Thoracic aorta (tissue), 2 donors: ENCODE measurements around the gene PRDM16. TPM values are rescaled to one million over a fixed set of nuclear protein-coding genes. Genes with fewer than 3 reads are reported as not detected.
A peak's percentile ranks its signal among the peaks of the same experiment; 100 is the strongest.

ENCODE experiments used
- ATAC-seq: fragments of 150-250 bp; one replicate; pipeline ENCODE4 v1.8.0; 2017; ENCODE audit warnings: low read depth; ENCODE audit not compliant: insufficient number of reproducible peaks, low FRiP score
- DNase-seq: peaks from one replicate; pipeline ENCODE4 v3.0.0-alpha.2; 2020; ENCODE audit warnings: low spot score
- H3K27ac ChIP-seq, 2 donors: fragments of 200-600 bp; sonication (generic); 1 replicate in 1 of 2; 2 replicates in 1 of 2; pipeline ENCODE4 v1.5.1; 2016; ENCODE audit warnings: mild to moderate bottlenecking in 2 of 2, moderate library complexity in 2 of 2
- H3K27me3 ChIP-seq: fragments of 200-600 bp; sonication (generic); replicated peaks from 2 replicates; pipeline ENCODE4 v1.6.0; 2016; ENCODE audit warnings: mild to moderate bottlenecking; ENCODE audit not compliant: insufficient read depth
- H3K36me3 ChIP-seq: fragments of 200-600 bp; sonication (generic); one replicate; pipeline ENCODE4 v1.5.1; 2016
- H3K4me1 ChIP-seq, 2 donors: fragments of 200-600 bp; sonication (generic); 1 replicate in 1 of 2; 2 replicates in 1 of 2; pipeline versions ENCODE4 v1.5.1 to v1.6.0; 2016; ENCODE audit warnings: low read depth in 2 of 2, mild to moderate bottlenecking in 1 of 2; ENCODE audit not compliant: control insufficient read depth in 1 of 2
- H3K4me3 ChIP-seq: fragments of 200-600 bp; sonication (generic); 2 replicates; pipeline ENCODE4 v1.5.1; 2016; ENCODE audit warnings: mild to moderate bottlenecking
- H3K9me3 ChIP-seq: fragments of 200-600 bp; sonication (generic); 2 replicates; pipeline ENCODE4 v1.5.1; 2016
- CTCF ChIP-seq: fragments of 200-600 bp; sonication (generic); IDR thresholded peaks from one replicate; pipeline ENCODE4 v1.5.1; 2019; ENCODE audit warnings: antibody characterized with exemption
- total RNA-seq, 2 donors: library from RNA; depleted of rRNA; stranded (reverse); fragments of >200 nt; gene quantifications; one replicate each; pipeline versions ENCODE4 v1.1.0 to v1.2.3, GENCODE V29; 2016

The PRDM16 gene
- total RNA-seq, 2 donors from 2014 or later: 68.9 to 85.4 TPM

DNA sequence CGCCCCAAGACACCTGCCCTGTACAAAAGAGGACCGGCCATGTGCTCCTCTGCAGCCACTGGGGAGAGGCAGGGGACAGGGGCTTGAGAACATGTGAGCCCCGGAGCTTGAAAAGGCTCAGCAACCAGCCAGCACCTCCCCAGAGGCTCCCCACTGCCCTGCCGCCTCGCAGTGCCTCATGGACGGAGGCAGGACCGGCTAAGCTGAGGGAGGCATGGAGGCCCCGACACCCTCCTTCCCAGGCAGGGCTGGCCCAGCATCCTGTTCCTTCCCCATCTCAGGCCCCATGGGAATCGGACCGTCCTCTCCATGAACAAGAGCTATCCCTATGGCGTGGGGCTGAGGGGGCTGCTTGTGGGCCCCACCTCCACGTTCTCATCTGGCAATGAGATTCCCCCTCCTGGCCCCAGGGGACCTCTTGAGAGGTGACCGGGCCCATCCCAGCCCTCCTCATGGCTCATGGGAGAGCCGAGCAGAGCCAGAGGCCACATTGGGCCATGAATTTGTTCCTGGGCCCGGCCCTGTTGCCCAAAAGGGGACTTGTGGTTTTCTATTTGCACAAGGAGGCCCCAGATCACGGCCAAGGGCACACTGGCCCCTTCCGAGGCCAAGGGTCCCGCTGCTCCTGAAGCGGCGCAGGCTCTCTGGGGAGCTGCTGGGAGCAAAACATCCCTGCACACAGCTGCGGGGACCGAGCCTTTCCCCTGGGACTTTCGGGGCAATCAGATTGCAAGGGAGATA lies 320.3 kb downstream of the PRDM16 start:
- DNase-seq: no peak
- Histone ChIP-seq H3K36me3 (no peaks in the 10 kb centered on the region), H3K27ac (peak overlapping the region; percentile 51 to 69), H3K4me1 (peaks cover 27 to 78% of the 10 kb centered on the region in 2 donors), H3K27me3 (no peaks in the 10 kb centered on the region), H3K9me3 (no peaks in the 10 kb centered on the region), H3K4me3 (no peak overlapping the region)
- no peak for TF ChIP-seq CTCF
- no peak for ATAC-seq

GRCh38 chr1:3390291-3390690 lies 321.3 kb downstream of the PRDM16 start:
- ATAC-seq (no peak), DNase-seq (no peak)
- Histone ChIP-seq H3K27me3 (no peaks in the 10 kb centered on the region), H3K36me3 (no peaks in the 10 kb centered on the region), H3K27ac (peak overlapping the region in 1 of 2 donors; percentile 10), H3K4me3 (no peak overlapping the region), H3K4me1 (peaks cover 21 to 78% of the 10 kb centered on the region in 2 donors), H3K9me3 (no peaks in the 10 kb centered on the region)
- no peak for TF ChIP-seq CTCF

DNA sequence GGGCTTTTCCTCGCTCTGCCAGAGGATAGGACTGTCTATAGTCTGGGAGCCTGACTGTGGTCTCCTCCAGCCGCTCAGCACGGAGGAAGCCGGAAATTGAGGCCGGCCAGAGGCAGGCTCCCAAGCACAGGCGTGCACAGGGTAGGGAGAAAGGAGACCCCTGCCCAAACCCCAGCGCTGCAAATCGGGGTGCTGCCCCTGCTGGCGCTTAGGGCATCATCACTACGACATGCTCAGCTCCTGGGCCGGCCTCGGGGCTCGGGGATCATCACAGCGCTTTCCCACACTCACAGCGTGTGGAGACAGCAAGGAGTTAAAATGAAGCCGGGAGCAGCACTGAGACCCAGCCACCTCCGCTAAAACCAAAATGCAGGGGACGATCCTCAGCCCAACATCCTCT lies 322.7 kb downstream of the PRDM16 start:
- H3K4me3 ChIP-seq: no peak overlapping the region
- H3K27ac ChIP-seq: peak overlapping the region; percentile 97
- no peak for TF ChIP-seq CTCF
- H3K36me3 ChIP-seq: no peaks in the 10 kb centered on the region
- no peaks in the 10 kb centered on the region for H3K27me3 ChIP-seq
- H3K9me3 ChIP-seq: no peaks in the 10 kb centered on the region
- DNase-seq (no peak), ATAC-seq (no peak)
- peaks cover 22 to 85% of the 10 kb centered on the region in 2 donors for H3K4me1 ChIP-seq

GRCh38 chr1:3393024-3393986 lies 324.3 kb downstream of the PRDM16 start:
- H3K27ac ChIP-seq: peak overlapping the region; percentile 97
- DNase-seq: no peak
- H3K36me3 ChIP-seq: no peaks in the 10 kb centered on the region
- no peaks in the 10 kb centered on the region for H3K27me3 ChIP-seq
- H3K4me3 ChIP-seq: peak overlapping the region; percentile 70
- H3K4me1 ChIP-seq: peaks cover 31 to 87% of the 10 kb centered on the region in 2 donors
- H3K9me3 ChIP-seq: no peaks in the 10 kb centered on the region
- TF ChIP-seq CTCF: no peak
- no peak for ATAC-seq
